Activated CD4-positive, alpha-beta T cell treated with anti-CD3 and anti-CD28 coated beads, Interleukin-2, amount 50 U/mL, for 24 hours (primary cell): Measurements from ENCODE around the gene DDX24.

Experiments
- DNase-seq, 2 donors: peaks; one replicate each; pipeline ENCODE4 v3.0.0-alpha.2; 2020; ENCODE audit warnings: low read depth in 1 of 2, low spot score in 1 of 2

DDX24 gene

GRCh38 chr14:94115058-94115591, 34.1 kb upstream of the DDX24 start:
- DNase-seq = no peak

DNA sequence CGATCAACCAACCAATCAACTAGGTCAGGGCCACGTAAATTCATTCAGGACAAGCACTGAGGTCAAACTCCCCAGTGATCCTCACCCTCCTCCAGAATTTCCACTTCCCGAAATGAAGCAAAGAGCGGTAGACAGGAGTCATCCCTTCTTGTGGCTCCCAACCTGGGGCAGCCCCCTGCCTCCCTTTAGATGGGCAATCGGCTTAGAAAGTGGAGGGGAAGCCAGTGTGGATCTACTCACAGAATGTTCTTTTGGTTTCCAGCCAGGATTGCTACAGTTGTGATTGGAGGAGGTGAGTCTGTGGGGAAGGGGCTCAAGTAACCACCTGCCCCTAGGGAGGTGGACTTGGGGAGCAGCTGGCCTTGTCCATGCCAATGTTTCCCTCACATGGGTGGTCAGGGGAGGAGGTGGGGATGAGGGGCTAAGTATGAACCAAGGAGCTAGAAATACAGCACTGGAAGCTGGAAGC, 33.6 kb upstream of the DDX24 start:
- DNase-seq = no peak

- DNase-seq = no peak
These were observed 33.0 kb upstream of the DDX24 start for GRCh38 chr14:94113908-94114588.

GRCh38 chr14:94113490-94113889, 32.5 kb upstream of the DDX24 start:
- no peak for DNase-seq

GRCh38 chr14:94113073-94113472, 32.1 kb upstream of the DDX24 start:
- DNase-seq = no peak

GRCh38 chr14:94112513-94113063, 31.6 kb upstream of the DDX24 start:
- DNase-seq = no peak

DNA sequence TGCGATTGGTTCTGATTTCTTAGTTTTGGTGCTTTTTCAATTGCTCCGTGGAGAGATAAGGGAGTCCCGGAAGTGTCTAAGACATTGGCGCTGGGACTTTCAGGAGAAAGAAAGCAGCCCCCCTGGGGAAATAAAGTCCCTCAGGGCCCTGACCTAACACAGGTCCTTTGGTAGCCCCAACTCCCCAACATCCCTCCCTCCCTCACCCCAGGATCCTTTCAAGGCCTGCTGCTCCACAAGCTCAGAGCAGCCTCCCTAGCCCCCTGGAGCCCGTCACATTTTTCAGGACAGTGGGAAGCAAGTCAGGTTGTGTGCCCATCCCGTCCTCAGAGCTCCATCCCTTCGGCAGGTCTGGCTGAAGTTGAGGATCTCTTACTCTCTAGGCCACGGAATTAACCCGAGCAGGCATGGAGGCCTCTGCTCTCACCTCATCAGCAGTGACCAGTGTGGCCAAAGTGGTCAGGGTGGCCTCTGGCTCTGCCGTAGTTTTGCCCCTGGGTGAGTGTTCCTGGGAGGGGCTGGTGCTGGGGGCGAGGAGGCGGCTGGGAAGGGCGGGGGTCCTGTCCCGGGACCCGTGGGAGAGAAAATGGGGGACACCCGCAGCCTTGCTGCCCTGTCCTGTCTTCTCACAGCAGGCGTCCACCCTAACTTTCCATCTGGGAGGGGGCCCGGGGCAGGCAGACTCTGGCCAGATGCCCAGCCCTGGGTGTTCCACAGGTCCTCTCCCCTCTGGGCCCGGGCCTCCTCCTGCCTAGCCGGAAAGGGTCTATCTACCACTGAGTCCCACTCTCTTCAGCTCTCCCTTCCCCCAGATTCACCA, 30.5 kb upstream of the DDX24 start:
- DNase-seq = no peak

DNA sequence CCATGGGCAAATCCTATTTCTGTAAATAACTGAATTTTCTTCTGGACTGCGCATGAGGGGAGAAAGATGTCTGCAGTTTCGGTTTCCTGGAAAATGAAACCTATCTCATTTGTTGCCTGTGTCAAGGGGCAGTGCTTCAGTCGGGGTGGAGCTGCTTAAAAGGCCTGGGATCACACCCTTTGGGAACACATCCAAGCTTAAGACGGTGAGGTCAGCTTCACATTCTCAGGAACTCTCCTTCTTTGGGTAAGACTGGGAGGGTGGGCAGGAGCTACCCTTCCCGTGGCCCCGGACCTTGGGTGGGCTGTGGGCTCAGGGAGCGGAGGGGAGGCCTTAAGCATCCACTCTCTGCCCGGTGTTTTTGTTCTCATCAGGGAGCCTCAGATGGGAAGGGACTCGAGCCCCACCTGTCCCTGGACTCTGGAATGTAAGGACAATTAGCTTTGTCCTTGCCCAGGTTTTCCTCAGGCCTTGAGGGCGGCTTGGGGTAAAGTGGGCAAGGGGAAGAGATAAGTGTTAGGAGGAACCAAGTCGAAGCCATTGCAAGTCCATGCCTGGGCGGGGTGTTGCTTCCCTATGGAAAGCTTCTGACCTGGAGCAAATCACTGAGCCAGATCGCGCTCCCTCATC, 29.7 kb upstream of the DDX24 start, which contains the start of gene IFI27:
Gene IFI27, plus strand, starts transcription at position 185 of the 630 bp plus-strand sequence.
- DNase-seq = no peak

DNA sequence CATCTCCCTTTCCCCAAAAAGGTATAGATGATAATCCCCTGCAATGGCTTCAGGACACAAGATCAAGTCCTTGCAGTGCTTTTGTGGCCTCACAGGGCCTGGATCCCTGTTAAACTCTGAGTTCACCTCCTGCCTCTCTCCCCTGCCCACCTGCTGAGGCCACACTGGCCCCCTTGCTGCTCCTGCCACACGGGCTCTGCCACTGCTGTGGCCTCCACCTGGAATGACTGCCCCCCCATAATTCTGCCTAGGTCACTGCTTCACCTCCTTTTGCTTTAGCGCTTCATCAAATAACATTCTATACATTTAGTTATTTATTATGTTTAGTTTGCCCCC, 28.9 kb upstream of the DDX24 start:
- no peak for DNase-seq

- no peak for DNase-seq
These were observed 23.7 kb upstream of the DDX24 start for GRCh38 chr14:94104731-94105130.

DNA sequence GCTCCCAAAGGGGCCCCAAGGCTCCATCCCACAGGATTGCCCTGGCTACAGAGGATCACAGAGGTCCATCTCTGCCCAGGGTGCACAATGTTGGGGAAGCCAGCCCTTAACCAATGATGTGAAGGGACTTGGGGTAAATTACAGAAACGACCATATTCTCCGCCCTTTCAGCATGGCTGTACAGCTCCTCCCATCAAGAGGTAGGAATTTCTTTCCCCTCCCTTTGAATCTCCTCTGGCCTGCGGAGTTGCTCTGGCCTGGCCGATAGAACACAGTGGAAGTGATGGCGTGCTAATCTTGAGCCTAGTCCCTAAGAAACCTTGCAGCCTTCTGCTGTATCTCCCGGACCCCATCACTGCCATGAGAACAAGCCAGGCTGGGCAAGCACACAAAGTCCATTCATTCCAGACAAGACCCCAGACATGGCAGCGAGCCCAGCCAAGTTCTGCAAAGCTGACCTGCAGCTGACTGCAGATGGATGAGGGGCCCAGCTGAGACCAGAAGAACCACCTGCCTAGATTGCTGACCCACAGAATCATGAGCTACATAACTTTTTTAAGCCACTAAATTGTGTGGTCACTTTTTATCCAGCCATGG, 22.6 kb upstream of the DDX24 start:
- DNase-seq = no peak

- DNase-seq = no peak
These were observed 21.9 kb upstream of the DDX24 start for GRCh38 chr14:94102768-94103482.

GRCh38 chr14:94101748-94102147, 20.7 kb upstream of the DDX24 start:
- no peak for DNase-seq

DNA sequence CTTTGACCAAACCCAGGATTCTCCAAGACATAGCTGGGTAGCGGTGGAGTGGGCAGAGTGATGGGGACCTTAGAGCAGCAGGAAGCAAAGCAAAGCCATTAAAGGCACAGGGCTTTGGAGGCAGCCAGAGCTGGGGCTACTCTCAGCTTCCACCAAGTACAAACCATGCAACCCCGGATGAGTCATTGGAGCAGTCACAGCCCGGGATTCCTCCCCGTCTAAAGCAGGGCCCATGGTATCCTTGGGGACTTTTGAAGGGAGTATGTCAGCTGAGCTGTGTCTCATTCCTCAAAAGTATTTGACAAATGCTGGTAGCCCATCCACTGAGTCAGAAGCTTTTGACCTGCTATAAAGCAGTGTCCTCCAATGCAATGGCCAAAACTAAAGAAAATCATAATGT, 19.8 kb upstream of the DDX24 start:
- no peak for DNase-seq

DNA sequence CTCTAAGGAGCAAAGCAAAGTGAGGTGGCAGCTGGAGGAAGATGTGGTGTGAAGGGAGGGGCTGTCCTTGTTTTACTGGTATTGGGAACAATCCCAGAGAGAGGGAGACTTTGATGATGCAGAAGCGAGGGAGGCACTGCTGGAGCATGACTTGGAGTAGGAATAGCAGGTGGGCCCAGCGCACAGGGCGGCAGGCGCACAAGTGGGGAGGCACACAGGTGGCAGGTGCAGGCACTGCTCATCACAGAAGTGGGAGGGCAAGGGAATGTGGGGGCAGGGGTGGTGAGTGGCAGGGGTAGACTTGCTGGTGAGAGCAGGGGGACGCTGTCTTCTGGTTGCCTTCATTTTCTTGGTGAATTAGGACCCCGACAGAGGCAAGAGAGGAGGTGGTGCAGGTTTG, 18.0 kb upstream of the DDX24 start:
- DNase-seq = no peak

GRCh38 chr14:94098326-94098992, 17.5 kb upstream of the DDX24 start:
- DNase-seq = no peak

DNA sequence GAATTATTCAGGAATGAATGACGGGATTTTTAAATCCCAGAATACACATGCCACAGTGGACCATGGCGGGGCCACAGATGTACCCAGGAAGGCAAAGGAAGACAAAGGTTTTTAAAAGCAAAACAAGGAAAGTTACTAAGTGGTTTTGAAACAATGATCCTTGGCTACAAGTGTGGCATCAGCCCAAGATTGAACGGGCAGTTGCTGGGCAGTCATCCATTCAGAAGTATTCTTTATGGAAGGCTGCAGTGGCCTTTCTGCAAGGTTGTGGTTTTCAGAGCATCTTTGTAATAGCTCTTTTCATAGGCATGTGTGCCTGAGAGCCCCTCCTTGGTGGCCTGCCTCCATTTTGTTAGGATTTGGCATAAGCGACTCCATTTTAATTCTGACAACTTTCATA, 16.1 kb upstream of the DDX24 start:
- no peak for DNase-seq

DNA sequence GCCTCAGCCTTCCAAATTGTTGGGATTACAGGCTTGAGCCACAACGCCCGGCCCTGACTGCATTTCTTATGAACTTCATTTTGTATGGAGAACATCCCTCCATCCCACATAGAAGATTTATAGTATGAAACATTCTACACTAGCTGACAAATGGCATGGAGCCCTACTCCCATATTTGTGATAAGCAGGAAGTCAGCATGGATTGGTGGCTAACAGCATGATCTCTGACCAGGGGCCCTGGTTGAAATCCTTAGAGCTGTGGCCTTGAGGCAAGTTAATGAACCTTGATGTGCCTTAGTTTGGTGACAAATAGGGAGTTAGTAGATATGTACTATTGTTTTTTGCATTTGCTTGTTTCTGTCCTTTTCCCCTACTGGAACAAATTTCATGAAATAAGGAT, 12.4 kb upstream of the DDX24 start:
- no peak for DNase-seq

GRCh38 chr14:94089479-94089878, 8.5 kb upstream of the DDX24 start:
- no peak for DNase-seq

DNA sequence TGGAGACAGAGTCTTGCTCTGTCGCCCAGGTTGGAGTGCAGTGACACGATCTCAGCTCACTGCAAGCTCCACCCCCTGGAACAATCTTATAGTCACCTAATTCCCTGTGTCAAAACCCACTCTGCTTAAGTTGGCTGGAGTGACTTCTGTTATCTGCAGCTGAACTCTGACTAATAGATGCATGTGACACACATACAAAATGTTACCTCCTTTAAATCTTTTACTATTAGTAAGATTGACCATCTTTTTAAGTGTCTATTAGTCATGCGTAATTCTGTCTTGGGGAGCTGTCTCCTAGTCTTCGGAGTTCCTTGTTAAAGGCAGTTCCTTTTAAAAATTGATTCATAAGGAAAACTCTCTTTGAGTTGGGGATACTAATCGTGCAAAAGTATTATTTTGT, 7.5 kb upstream of the DDX24 start:
- no peak for DNase-seq
